BE2C (cell line): ENCODE measurements around the gene PRICKLE4.

Source experiments
- DNase-seq: peaks from one replicate; pipeline ENCODE4 v3.0.0-alpha.2; 2020
- H3K27me3 ChIP-seq: fragments of 250-450 bp; sonication (Bioruptor Pico); 2 replicates; pipeline ENCODE4 v1.5.1; 2020; ENCODE audit warnings: mild to moderate bottlenecking
- H3K36me3 ChIP-seq: fragments of 250-450 bp; sonication (Bioruptor Pico); 2 replicates; pipeline ENCODE4 v1.5.1; 2020; ENCODE audit warnings: mild to moderate bottlenecking
- H3K4me1 ChIP-seq: fragments of 250-450 bp; sonication (Bioruptor Pico); 2 replicates; pipeline ENCODE4 v1.5.1; 2020
- H3K4me3 ChIP-seq: 2 replicates; pipeline ENCODE4 v1.5.1; 2011; ENCODE audit warnings: low read depth, low read length
- H3K9me3 ChIP-seq: fragments of 250-450 bp; sonication (Bioruptor Pico); 2 replicates; pipeline ENCODE4 v1.5.1; 2020
- CTCF ChIP-seq: IDR thresholded peaks from 2 replicates; pipeline ENCODE4 v1.5.1; 2012; ENCODE audit warnings: mild to moderate bottlenecking, low read depth, low read length

PRICKLE4 gene

DNA sequence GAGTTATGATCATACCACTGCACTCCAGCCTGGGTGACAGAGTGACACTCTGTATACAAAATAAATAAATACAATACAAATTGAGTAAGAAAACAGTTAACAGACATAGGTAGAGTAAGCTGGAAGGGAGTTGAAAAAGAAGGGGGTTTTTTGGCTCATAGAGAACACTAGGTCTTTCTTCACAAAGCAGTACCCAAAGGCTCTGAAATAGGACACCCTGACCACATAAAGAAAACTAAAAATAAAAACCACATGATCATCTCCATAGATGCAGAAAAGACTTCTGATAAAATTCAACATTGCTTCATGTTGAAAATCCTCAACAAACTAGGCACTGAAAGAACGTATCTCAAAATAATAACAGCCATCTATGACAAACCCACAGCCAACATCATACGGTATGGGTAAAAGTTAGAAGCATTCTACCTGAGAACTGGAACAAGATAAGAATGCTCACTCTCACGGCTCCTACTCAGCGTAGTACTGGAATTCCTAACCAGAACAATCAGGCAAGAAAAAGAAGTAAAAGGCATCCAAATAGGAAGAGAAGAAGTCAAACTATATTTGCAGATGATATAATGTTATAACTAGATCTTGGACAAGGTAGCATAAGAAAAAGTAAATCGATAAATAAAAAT, 55.6 kb downstream of the PRICKLE4 start:
- TF ChIP-seq CTCF = no peak
- no peak for DNase-seq
- Histone ChIP-seq H3K27me3 (no peaks in the 10 kb centered on the region), H3K36me3 (no peaks in the 10 kb centered on the region), H3K4me3 (no peak overlapping the region), H3K9me3 (no peaks in the 10 kb centered on the region), H3K4me1 (no peaks in the 10 kb centered on the region)

DNA sequence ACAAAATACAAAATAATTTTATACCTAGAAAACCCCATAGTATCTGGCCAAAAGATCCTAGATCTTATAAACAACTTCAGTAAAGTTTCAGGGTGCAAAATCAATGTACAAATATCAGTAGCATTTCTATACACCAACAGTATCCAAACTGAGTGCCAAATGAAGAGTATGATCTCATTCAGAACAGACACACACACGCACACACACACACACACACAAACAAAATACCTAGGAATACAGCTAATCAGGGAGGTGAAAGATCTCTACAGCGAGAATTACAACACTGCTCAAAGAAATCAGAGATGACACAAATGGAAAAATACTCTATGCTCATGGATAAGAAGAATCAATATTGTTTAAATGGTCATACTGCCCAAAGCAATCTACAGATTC, 56.1 kb downstream of the PRICKLE4 start:
- Histone ChIP-seq H3K4me1 (no peaks in the 10 kb centered on the region), H3K4me3 (no peak overlapping the region), H3K9me3 (no peaks in the 10 kb centered on the region), H3K27me3 (no peaks in the 10 kb centered on the region), H3K36me3 (no peaks in the 10 kb centered on the region)
- no peak for TF ChIP-seq CTCF
- no peak for DNase-seq
